ENCODE measurements around the gene TEX9.
"Not testable (repeated sequence)": the region's sequence is repeated elsewhere in the genome, so short reads cannot be mapped to it uniquely, and the experiment has no call there.

The TEX9 gene

DNA sequence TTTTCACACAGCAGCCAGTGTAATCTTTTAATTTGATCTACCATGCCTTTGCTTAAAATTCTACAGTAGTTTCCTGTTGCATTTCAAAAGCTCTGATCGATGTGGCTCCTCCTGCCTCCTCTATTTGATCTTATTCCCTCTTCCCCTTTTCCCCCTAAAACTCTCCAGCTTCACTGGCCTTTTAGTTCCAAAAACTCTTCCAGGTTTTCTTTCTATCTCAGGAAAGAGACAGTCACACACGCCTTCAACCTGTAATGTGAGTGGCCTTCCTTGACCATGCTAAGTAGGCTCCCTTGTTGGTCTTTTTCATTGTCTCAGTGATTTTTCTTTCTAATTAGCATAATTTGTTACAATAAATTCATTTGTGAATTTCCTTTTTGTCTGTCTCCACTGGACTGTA is 985 bp downstream of the TEX9 start:
- DNase-seq (ENCODE audit: low read depth) = peak; percentile 6

DNA sequence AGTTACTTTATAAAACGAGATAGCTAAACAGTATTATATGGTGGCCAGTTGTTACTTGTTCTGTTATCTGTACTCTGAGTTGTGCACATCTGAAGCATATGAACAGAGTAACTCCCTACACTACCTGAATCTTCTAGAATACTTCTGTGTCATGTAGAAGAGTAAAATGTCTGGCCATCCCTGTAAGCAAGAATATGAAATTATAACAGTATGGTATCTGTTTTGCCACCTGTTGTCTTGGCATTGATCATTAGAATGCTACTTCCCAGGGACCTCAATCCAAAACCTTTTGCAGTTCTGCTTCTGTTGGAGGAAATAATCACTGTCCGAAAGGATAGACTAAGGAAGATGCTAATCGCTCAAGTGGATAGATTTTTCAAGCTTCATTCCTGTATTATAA is 1.9 kb downstream of the TEX9 start:
- DNase-seq (ENCODE audit: low read depth) = no peak

DNA sequence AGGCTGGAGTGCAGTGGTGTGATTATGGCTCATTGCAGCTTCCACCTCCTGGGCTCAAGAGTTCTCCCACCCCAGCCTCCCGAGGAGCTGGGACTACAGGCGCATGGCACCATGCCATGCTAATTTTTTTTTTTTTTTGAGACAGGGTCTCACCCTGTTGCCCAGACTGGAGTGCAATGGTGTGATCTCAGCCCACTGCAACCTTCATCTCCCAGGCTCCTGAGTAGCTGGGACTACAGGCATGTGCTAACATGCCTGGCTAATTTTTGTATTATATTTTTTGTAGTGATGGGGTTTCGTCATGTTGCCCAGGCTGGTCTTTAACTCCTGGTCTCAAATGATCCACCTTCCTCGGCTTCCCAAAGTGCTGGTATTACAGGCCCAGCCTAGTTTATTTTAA is 4.0 kb downstream of the TEX9 start:
- DNase-seq (ENCODE audit: low read depth) = no peak

DNA sequence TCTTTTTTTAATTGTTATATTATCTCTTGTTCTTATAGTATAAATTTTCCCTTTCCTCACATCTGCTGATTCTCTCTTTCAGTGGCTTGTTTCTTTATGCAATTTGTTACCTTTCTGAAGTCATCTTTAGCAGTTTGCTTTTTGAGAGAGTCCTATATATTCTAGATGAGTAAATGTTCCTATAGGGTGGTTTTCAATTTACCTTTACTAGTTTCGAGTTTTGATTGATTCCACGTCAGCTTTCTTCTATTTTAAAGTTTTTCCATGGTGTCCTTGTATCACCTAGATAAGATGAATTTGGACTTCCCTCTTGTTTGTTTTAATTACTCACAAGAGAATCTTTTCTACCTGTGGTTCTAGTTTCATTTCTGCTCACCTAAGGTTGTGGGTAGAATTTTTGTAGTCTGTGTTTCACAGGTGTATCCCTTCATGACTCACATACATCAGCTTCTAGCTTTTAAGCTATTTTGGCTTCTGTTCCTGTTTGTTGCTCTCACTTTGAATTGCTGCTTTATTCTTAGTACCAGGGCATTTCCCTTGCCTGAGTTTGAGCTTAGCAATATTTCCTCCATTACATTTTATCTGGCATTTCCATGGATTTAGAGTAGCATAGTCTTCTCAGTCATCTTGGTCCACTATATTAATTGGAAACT is 6.4 kb downstream of the TEX9 start:
- DNase-seq (ENCODE audit: low read depth) = no peak

DNA sequence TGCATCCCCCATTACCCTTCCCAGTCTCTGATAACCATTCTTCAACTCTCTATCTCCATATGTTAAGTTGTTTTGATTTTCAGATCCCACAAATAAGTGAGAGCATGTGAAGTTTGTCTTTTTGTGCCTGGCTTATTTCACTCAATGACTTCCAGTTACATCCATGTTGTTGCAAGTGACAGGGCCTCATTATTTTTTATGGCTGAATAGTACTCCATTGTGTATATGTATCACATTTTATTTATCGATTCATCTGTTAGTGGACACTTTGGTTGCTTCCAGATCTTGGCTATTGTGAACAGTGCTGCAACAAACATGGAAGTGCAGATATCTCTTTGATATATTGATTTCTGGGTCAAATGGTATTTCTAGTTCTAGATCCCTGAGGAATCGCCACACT is 9.5 kb downstream of the TEX9 start:
- not testable (repeated sequence) for DNase-seq (ENCODE audit: low read depth)

DNA sequence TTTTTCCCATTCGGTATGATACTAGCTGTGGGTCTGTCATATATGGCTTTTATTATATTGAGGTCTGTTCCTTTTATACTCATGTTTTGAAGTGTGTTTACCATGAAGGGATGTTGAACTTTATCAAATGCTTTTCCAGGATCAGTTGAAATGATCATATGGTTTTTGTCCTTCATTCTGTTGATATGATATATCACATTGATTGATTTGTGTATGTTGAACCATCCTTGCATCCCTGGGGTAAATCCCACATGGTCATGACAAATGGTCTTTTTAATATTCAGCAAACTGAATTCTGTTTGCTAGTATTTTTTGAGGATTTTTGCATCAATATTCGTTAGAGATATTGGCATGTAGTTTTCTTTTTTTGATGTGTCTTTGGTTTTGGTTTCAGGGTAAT is 12.6 kb downstream of the TEX9 start:
- not testable (repeated sequence) for DNase-seq (ENCODE audit: low read depth)

DNA sequence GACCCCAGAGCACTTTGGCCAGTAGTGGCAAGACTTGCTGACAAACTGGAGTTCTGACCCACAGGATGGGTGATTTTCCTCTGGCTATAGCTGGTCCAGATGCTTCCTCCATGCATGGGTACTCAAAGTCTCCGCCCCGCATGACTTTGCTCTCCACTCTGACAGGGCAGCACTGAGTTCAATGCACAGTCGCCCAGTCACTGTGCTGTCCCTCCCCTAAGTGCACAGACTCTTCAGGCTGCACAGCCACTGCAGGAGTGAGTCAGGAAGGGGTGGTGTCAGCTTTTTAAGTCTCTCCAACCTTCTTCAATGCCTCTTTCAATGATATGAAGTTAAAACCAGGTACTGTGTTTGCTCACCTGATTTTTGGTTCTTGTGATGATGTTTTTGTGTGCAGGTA is 17.8 kb downstream of the TEX9 start:
- DNase-seq (ENCODE audit: low read depth) = peak; percentile 12

DNA sequence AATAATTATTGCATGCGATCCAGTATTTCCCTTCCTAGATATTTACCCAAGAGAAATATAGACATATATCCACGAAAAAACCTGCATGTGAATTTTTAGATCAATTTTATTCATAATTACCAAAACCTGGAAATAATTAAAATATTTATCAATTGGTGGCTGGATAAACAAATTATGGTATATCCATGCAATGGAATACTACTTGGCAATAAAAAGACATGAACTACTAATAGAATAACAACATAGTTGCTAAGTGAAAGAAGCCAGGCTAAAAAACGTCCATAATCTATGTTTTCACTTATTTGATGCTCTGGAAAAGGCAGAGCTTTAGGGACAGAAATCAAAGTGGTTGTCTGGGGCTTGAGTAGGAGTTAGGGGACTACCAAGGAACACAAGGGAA is 20.7 kb downstream of the TEX9 start:
- DNase-seq (ENCODE audit: low read depth) = no peak

DNA sequence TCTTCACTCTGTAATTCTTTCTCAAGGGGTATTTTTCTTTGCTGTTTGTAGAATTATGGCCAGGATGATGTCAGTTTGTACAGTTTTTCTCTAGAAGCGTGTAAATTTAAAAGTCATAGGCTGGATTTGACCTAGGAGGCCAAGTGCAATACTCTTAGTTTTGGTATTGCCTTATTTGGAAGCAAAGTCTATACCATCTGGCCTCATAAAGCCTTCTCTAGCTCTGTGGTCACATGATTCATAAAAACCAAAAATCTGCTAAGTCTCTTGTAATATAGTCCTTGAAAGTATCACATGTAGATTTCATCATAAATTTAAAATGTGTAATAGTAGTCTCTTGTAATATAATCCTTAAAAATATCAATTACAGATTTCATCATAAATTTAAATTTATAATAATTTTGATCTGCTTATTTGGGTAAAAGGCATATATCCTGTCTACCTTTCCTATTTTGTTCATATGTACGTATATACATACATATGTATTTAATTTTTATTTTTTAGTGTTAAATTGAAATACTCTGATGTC is 25.6 kb downstream of the TEX9 start:
- DNase-seq (ENCODE audit: low read depth) = no peak

DNA sequence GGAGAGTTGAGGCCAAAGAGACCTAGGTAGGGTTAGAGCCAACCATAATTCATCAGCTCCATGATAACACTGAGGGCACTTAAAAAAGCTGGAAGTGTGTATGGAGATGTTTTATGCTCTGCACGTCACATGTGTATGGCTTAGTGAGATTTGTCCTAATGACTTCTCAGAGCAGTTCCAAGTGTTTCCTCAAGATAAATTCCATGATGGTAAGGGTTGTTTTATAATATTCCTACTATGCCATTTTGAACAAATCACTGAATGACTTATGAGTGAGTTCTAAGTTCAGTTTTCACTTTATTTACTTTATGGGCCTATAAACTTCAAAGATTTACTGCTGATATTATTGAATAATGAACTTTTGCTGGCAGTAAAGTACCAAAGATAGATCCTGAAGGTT is 28.1 kb downstream of the TEX9 start:
- DNase-seq (ENCODE audit: low read depth) = no peak

DNA sequence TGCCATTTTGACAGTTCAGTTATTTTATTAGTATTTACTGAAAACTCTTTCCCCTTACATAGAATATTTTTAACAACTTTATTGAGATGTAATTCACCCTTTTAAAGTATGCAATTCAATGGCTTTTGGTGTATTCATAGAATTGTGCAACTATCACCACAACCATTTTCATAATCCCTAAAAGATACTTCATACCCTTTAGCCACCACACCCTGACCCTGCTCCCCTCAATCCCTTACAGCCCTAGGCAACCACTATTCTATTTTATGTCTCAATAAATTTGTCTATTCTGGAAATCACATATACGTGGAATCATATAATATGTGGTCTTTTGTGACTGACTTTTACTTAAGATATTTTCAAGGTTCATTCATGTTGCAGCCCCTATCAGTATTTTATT is 29.7 kb downstream of the TEX9 start:
- no peak for DNase-seq (ENCODE audit: low read depth)

DNA sequence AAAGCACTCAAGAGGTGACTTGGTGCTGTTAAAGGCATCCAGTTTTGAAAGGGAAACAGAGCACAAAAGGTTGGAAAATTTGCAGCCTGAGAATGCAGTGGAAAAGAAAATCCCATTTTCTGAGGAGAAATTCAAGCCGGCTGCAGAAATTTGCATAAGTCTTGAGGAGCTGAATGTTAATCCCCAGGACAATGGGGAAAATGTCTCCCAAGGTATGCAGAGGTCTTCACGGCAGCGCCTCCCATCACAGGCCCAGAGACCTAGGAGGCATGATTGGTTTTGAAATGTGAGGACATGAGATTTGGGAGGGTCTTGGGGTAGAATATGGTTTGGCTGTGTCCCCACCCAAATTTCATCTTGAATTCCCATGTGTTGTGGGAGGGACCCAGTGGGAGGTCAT is 32.1 kb downstream of the TEX9 start:
- not testable (repeated sequence) for DNase-seq (ENCODE audit: low read depth)

DNA sequence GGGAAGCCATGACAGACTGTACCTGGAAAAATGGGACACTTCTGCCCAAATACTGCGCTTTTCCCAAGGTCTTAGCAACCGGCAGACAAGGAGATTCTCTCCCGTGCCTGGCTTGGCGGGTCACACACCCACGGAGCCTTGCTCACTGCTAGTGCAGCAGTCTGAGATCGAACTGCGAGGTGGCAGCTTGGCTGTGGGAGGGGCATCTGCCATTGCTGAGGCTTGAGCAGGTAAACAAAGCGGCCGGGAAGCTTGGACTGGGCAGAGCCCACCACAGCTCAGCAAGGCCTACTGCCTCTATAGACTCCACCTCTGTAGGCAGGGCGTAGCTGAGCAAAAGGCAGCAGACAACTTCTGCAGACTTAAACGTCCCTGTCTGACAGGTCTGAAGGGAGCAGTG is 34.0 kb downstream of the TEX9 start:
- not testable (repeated sequence) for DNase-seq (ENCODE audit: low read depth)

DNA sequence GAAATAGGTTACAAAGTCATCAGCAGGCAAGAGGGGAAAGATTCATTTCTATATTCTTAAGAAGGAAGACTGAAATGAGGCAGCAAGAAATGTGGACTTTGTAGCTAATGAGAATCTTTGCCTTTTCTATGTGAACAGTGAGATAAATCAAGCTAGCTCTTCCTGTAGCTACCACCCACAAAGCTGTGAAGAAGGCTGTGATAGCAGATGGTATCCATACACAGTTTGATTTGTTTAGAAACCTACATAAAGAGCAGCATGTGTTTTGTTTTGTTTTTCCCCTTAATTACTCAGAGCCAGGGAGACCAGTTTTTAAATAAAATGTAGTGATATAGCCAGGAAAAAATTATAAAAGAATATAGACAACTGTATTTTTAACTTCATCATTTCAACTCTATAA is 45.5 kb downstream of the TEX9 start:
- DNase-seq (ENCODE audit: low read depth) = no peak

DNA sequence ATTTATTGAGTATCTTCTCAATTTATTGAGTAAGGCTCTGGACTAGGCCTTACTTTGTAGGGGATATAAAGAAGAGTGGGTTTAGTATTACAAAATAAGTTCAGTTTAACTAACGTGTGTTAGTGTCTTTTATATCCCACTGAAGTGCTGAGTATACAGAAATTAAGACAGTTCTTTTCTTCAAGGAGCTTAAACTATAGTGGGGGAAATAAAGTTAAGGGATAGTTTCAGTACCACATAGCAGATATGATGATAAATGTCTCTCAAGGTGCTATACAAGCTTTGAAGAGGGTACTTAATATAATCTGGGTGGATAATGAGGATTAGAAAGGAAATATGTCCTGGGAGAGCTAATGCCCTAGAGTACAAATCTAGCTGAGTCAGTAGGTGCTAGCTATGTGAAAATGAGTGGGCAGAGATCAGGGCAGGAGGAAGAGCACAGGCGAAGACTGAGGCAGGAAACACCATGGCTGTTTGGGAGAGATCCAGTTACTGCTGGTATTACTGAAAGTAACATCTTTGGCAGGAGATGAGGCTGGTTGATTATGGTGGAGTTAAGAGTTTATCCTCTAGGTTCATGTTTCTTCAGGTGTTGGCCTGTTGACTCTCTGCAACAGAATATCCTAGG is 46.0 kb downstream of the TEX9 start:
- DNase-seq (ENCODE audit: low read depth) = no peak

DNA sequence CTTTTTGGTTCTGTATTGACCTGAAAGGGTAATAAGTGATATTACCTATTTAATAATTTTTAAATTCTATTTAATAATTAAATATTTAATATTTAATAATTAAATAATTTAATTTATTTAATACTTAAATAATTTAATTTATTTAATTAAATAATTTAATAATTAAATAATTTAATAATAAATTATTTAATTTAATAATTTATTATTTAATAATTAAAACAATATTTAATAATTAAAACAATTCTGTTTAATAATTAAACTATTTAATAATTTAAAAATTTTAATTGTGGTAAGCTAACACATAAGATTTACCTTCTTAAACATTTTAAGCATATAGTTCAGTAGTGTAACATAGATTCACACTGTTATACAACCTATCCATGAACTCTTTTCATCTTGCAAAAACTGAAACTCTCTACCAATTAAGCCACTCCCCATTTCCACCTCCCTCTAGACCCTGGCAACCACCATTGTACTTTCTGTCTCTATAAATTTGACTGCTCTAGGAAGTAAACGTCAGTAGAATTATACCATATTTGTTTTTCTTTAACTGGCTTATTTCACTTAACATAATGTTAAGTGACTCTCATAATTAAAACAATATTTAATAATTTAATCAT is 48.0 kb downstream of the TEX9 start:
- DNase-seq (ENCODE audit: low read depth) = not testable (repeated sequence)

DNA sequence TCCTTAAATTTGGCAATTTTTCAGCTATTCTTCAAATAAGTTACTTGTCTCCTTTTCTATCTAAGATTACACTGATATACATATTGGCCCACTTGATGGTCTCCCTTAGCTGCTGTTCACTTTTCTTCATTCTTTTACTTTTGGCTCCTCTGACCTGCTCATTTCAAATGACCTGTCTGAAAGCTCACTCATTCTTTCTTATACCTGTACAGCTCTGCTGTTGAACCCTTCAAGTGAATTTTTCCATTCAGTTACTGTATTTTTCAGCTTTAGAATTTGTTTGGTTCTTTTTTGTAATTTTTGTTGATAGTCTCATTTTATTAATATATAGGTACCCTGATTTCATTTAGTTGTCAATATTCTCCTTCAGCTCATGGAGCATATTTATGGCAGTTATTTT is 60.0 kb downstream of the TEX9 start:
- DNase-seq (ENCODE audit: low read depth) = no peak

DNA sequence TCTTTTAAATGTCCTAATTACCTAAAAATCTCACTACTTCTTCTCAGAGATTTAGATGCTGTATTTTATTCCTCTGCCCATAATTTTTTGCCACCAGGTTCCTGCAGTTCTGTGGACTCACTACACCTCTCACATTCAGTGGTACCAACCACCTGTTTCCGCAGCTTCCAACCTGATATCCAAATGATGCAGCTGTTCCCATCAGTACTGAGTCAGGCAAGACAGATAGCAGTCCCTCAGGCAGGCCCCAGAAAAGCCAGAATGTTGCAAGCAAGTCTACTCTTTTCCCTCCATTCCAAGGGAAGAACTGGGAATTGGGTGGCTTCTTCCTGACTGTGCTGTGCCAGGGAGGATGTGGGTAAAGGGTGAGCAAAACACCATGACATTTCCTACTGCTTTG is 60.8 kb downstream of the TEX9 start:
- DNase-seq (ENCODE audit: low read depth) = no peak

DNA sequence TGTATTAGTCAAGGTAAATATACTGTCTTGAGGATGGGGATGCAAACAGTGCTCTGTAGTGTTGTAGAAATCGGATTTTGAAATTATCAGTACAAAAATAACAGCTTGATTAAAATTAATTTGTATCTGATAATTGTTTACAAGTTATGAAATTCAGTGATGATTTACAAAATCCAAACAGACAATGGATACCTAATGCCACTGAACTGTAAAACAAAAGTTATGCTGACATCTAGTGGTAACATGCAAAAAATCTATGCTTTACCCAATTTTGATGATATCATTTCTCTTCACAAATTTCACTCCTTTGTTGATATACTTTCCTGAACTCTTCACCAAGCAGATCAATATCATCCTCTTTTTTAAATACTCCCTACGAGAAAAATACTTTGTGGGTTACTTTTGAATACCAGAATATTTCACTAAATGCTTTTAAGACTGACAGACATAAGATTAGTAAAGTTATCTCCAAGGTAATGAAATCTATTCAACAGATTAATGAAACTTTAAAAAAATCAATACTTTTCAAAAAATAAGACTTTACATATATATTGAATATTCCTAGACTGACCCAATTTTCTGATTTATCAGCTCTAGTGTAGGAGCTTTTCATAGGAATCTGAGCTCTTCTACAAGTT is 63.7 kb downstream of the TEX9 start:
- DNase-seq (ENCODE audit: low read depth) = peak; percentile 53

DNA sequence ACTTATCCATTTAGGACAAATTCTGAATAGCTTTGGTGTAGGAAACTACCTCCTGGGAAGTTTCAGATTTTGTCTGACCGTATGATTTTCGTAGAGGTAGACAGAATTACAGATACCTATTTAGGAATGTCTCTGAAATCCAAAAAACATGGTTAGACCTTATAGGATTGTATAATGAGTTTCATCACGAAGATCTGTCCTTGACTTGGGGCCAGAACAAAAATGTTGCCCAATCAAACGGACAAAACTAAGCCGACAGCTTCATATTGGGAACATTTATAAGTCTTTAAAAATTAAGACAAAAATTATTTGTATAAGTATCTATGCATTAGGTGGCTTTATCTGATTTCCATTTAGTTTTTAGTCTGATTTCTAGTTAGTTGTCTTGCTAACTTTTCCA is 67.1 kb downstream of the TEX9 start:
- DNase-seq (ENCODE audit: low read depth) = no peak

DNA sequence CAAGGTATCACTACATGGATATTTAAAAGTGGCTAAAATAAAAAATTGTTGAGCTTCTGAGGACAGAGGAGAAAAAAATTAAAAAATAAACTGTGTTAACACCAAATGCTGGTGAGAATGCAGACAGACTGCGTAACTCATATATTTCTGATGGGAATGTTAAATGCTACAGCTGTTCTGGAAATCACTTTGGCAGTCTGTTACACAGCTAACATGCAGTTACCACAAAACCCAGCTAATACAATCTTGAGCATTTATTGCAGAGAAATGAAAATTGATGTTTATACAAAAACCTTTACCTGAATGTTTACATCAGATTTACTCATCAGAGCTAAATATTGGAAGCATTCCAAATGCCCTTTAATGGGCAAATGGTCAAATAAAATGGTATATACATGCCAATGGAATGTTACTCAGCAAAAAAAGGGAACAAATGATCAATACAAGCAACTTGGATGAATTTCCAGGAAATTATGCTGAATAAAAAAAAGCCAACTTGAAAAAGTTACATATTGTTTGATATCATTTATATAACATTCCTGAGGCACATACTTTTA is 75.1 kb downstream of the TEX9 start:
- DNase-seq (ENCODE audit: low read depth) = peak; percentile 23

DNA sequence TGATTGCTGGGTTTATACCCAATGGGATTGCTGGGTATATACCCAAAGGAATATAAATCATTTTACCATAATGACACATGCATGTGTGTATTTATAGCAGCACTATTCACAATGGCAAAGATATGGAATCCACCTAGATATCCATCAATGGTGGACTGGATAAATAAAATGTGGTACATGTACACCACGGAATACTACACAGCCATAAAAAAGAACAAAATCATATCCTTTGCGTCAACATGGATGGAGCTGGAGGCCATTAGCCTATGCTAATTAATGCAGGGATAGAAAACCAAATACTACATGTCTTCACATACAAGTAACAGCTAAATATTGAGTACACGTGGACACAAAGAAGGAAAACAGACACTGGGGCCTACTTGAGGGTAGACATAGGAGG is 77.1 kb downstream of the TEX9 start:
- no peak for DNase-seq (ENCODE audit: low read depth)

DNA sequence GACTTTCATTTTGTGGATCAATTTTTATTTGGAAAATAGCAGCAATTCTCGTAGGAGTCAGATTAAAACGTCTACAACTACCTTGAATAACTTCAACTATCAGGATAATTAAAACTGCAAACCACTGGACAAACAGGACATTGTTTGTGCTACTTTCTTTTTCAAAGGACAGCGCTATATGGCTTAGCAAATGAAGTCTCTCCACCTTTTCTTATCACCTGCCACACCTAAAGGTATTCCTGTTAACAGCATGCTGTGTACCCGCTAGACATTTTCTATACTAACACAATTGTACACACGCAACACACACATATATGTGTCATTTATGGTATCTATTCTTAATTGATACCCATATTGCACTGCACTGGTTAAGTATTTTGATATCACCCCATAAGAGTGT is 80.5 kb downstream of the TEX9 start:
- no peak for DNase-seq (ENCODE audit: low read depth)
